Stimulated activated CD8-positive, alpha-beta memory T cell treated with anti-CD3 and anti-CD28 coated beads, Interleukin-4, amount 100 ng/mL, for 4 hours (primary cell): ENCODE results near the gene ATP5MC2.
"Not testable (repeated sequence)": the region's sequence is repeated elsewhere in the genome, so short reads cannot be mapped to it uniquely, and the experiment has no call there.

Experiments used
- DNase-seq, 2 donors: peaks; one replicate each; pipeline ENCODE4 v3.0.0-alpha.2; 2020; ENCODE audit warnings: low read depth in 2 of 2, low spot score in 1 of 2

ATP5MC2 gene

DNA sequence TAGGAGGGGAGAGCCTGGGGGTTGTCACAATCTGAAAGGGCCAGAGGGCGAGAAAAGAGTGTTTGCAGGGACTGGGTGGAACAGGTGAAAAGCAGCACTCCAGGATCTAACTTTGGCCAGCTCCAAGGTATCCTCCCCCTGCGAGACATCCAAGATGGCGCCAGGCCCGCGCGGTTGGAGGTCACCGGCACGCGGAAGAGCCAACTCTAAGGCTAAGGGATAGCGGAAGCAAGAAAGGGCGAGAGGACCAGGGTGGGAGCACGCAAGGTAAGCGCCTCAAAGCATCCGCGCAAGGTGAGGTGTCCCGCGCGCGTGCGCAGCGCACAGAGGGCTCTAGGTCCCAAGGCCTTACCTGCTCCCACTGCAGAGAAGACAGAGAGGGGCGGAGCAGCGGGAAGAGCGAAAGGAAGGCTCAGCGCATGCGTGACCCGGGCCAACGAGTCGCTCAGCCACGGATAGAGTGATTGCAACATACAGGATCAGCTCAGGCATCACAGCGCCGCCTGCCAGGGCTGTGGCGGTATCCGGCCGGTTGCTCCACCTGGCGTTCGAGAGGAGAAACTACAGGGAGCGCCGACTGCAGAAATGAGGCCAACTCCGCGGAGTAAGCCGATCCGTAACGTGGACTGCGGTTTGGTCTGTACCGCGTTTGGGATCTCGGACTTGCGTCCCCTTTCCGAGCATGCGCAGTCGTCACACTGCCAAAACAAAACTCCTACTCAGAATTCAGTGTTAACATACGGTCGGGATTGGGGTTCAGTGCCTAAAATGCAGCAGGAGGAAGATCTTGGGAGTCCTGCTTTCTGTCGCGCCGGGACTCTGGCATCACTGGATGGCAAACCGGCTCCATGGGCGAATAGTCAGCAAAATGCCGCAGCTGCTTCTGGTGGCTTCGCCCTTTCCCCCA, at the start of gene ATP5MC2:
Gene ATP5MC2 (minus strand): TSS at position 383 of the 907 bp plus-strand sequence. CDS start 3,469 bp downstream, outside the sequence.
- peak; percentile 92 to 95 for DNase-seq

DNA sequence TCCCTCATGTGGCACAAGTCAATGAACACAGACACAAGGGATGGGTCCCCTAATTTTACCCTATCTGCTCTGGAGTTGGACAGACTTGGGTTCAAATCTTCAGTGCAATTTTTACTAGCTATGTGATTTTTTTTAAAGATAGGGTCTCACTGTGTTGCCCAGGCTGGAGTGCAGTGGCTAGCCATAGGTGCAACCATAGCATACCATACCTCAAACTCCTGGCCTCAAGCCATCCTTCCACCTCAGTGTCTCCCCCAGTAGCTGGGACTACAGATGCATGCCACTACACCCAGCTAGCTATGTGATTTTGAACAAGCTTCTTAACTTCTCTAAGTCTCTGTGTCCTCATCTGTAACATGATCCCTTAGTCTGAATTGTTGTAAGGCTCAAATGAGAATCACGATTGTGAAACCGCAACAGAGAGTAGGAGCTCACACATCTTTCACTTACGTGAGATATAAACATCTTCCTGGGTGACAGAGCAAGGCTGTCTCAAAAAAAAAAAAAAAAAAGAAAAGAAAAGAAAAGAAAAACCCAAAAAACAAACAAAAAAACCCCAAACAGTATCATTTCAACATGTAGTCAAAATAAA, 46.7 kb upstream of the ATP5MC2 start:
- no peak for DNase-seq

DNA sequence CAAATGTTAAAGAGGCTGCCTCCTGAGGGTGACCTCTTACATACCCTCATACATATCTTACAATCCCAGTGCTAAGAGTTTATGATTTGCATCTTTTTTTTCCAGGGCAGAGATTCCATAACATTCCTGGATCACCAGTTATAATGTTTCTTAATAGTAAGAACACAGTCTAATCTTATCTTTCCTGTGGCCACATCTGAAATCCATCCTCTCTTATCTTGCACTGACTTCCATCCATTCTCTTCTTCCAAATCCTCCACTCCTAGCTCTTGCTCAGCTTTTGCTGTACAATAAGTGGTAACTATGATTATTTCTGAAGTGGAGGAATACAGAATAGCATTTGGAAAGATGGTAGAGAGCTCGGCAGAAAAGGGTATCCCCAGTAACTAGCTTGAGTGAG, 45.1 kb upstream of the ATP5MC2 start:
- DNase-seq, result no peak

DNA sequence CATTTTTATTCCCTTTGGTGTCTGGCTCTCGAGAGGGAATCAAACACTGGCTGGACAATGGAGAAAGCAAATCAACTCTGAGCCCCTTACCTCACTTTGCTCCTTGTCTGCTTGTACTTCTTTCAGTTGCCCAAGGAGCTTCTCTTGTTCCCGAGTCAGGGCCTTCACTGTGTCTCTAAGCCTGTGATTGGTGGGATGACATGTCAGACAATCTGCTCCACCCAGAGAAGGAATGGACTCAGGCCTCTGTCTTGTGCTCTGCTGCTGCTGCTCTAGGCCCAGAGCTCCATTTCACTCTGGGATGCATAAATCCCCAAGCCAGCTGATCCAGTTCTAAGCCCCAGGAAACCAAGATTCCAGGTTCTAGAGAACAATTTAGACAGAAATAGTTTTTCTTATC, 43.8 kb upstream of the ATP5MC2 start:
- no peak for DNase-seq

DNA sequence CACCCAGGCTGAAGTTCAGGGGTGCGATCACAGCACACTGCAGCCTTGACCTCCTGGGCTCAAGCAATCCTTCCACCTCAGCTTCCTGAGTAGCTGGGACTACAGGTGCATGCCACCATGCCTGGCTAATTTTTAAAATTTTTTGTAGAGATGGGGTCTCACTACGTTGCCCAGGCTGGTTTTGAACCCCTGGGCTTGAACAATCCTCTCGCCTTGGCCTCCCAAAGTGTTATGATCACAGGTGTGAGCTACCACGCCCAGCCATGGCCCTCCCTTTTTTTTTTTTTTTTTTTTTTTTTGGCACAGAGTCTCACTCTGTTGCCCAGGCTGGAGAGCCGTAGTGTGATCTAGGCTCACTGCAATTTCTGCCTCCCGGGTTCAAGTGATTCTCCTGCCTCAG, 42.7 kb upstream of the ATP5MC2 start:
- not testable (repeated sequence) for DNase-seq

DNA sequence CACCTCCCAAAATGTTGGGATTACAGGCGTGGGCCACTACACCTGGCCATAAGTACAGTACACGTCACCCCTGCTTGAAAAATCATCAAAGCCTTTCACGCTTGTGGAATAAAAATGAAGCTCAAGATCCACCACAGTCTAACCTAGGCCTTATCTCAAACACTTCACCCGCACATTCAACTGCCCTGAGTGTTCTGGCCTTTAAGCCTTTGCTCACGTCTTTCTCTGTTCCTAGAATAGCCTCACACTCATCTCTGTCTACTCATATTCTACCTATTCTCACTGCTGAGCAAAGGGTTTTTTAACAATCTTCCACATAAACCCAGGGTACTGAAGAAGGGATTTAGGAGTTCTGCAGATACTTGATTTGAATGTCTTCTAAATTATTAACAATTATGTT, 41.4 kb upstream of the ATP5MC2 start:
- DNase-seq, result no peak

DNA sequence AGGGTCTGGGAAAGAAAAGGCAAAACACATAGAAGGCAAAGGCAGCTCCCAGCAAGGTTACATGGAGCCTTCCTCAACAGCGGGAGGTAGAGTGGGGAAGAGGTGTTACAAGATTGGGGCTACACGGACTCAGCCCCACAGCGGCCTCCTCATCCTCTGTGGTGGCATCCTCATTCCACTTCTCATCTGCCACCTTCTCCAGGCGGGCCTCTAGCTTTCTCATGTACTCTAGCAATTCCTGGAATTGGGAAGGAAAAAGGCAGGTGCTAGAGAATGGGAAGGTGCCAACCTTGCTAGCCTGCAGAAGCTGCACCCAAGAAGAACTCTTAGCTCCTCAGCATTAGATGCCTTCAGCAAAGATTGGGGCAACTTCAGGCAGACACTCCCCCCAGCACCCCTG, 38.1 kb upstream of the ATP5MC2 start:
- DNase-seq, result no peak

DNA sequence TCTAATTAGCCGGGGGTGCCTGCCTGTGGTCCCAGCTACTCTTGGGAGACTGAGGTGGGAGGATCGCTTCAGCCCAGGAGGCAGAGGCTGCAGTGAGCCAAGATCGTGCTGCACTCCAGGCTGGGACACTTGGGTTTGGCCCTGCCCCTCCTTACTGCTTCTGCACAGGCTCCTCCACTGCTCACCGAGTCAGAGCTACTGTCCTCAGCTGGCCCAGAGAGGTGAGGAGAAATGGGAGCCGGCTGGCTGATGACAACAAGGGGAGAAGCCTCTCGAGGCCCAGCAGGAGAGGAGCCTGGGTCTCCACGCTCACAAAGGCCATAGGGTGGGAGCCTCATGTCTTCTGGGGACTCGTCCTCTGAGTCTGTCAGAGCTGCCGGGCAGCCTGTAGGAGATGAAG, 37.6 kb upstream of the ATP5MC2 start:
- no peak for DNase-seq

DNA sequence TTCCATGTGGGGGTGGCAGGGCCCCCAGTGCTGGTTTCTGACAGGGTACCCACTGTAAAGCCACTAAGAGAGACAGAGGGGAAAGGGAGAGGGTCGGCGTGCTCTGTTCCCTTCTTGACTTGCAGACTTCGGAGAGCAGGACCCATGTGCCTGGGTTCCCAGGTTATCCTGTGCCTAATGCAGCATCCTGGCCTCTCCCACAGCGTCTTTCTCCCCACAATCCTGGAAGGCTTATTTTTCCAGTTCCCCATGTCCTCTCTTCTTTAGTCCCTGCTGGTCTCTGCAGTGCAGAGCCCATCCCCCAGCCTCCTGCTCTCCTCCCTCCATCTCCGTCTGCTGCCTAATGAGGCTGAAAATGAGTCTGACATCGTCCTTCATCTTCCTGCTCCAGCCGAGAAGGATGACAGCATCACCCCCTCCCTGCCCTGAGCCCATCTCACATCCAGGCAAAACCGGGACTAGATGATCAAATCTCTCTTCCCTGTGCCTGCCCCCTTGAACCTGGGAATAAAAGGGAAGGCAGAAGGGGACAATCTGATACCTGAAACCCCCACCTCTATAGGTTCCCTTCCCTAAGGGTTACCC, 36.3 kb upstream of the ATP5MC2 start:
- no peak for DNase-seq

DNA sequence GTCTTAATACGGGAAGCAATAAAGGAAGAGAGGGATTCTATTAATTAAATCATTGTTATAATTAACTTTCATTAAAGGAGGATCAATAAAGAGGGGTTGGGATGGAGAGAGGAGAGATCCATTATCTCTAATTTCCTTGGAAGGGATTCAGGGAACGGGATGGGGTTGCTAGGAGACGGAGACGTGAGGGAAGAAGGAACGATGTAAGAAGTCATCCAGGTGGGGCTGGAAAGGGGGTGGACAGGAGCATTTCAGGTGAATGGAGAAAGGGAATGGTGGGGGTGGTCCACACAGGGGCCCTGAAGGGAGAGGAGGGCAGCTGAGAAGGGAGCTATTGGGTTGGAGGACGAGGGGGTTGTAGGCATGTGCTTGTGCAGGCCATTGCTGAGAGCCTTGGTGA, 34.2 kb upstream of the ATP5MC2 start:
- DNase-seq, result no peak

DNA sequence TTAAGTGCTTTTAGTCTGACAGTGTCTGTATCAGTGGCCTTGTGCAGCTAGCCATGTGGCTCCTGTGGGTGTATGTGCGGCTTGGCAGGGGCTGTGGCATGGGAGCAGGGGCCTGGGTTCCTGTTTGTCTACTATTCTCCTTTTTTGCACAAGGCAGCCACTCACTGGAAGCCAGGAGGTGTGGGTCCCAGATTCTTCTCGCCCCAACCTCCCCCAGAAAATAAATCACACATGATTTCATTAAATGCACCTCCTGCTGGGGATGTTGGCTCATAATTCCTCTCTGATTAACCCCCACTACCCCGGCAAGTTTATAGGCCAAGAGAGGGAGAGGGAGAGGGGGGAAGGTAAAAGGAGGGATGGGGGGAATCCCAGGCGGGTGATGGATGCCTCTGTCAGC, 33.8 kb upstream of the ATP5MC2 start:
- DNase-seq, result no peak

DNA sequence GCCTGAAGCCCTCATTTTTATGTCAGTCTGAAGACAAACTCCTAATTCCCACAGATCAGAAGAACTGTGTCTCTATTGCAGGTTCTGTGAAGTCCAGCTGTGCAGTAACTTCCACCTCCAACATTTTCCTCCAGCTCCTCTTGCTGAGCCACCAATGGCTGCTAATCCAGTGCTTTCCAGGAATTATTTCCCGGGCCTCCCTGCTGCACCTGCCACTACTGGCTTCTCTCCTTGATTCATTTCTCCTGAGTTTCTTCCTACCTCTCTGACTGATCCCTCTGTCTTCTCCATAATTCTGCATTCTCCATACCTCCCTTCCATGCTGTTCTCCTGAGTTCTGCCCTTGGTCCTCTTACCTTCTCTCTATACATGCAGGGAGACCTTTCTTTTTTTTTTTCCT, 30.2 kb upstream of the ATP5MC2 start:
- no peak for DNase-seq

DNA sequence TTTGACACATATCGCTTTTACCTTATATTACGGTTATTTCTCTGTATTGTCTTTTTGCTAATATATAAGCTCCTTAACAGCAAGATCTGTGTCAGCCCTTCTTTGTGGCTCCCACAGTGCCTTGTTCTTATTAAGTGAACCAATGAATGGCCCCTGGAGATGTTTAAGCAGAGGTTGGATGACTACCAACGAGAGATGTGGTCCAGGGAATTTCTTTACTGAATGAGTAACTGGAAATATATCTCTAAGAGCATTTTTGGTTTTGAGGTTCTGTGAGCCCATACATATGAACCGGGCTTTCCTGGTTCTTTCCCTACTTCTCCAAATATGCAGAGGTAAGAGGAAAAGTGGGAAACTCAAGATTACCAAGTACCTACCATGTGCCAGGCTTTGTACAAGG, 27.9 kb upstream of the ATP5MC2 start:
- DNase-seq, result no peak

DNA sequence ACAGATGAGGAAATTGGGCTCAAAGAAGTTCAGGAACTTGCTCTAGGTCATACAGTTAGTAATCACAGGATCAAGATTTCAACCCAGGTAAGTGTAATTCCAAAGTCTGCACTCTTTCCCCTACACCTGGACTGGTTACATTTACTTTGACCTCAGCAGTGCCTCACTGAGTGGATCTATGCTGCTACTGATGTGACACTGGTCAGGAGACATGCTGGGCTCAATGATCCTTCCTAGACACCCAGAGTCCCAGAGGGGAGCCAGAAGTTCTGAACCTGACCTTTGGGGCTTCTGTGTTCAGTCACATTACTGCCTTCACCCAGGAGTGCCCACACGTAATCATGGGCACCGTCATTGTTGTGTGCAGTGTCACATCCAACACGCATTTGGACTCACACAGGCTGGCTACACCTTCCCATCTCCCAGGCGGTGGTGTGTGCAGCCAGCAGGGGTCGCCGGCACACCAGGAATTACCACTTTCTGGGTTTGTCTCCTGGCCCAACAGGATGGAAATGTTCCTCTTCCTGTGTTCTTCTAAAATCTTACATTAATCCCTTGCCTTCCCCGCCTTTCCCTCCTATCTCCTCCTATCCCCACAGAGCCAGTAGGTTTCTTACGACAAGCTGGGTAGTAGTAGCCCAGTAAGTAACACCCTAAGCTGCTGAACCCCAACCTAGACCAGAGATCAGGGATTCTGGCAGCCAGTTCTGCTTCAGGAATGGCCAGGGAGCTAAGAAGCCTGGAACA, 25.8 kb upstream of the ATP5MC2 start:
- peak; percentile 50 to 59 for DNase-seq

DNA sequence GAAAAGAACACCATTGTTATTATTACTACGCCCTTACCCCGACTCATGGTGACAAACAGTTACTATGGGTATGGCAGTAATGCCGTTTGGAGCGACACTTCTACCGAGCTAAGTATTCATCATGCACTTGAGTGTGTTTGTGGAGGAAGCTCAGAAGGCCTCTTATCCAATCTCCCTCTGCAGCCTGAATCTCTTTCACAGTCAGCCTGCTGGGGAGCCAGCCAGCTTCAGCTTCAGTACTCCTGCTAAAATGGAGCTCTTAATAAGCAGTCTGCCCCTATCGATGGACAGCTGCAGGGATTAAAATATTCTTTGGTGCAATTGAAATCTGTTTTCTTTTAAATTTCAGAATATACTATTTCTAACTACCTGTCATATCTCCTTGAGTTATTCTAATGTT, 24.7 kb upstream of the ATP5MC2 start:
- no peak for DNase-seq

DNA sequence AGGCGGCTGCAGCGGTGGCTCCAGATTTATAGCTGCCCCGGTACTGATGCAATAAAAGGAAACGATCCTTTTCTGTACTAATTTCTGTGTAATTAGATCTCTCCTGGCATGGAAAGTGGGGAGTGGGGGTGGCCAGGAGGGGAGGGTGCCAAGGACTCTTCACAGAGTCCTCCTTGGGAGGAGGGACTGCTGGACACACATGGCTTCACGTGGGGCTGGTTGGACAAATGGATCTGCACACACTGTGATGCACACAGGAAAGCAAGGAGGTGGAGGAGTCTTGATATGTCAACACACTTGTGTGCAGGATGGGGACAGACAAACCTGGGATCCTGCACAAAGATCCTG, 23.8 kb upstream of the ATP5MC2 start:
- DNase-seq, result no peak

DNA sequence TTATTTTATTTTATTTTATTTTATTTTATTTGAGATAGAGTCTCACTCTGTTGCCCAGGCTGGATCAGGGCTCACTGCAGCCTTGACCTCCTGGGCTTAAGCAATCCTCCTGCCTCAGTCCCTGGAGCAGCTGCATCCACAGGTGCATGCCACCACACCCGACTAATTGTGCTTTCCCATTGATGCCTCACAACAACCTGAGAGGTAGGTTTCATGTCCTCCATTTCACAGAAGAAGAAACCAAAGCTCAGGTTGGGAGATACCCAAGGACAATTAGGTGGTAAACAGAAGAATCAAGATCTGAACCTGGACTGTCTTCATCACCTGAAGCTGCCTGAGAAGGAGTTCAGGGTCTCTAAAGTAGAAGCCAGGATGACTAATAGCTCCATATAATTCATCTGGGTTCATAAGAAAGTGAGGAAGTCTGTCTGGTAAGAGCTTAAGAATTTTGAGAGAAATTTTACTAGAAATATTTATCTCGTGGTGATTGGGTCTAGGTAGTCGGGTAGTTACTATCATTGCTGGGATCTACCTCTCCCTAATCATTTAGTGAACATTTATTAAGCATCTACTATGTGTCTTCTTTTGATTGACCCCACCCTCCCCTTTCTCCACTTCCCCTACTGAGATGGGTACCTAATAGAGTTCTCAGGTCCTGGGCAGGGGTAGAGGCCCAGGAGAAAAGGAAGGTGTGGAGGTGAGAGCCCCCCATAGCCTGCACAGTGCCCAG, 23.2 kb upstream of the ATP5MC2 start:
- DNase-seq, result no peak

DNA sequence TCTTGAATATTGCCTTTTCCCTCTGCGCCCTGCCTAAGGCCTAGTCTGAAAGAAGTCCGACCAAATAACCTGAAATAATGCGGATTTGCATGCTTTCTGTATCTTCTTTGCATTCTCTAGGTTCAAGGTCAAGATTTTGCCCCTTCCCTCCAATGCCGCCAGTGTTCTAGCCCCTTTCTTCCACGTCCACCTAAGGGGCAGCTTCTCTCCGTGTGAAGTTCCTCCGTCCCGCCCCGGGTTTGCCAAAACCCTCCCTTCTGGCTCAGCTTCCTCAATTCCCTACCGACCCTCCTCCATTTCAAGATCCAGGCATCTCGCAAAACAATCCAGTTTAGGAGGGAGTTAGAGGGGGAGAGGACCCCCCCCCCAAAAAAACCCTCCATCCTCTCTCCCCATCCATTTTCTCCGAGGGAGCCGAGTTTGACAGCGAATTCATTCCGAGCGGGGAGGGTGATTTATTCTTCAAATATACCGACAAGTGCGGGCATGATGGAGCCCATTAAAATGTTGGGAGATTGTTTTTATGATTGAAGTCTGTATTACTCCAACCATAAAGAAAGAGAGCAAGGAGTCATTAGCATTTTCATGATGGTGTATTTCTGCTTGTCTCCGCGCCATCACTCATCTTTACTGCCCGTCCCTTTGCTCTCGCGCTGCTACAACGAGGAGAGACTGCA, 20.9 kb upstream of the ATP5MC2 start:
- no peak for DNase-seq

DNA sequence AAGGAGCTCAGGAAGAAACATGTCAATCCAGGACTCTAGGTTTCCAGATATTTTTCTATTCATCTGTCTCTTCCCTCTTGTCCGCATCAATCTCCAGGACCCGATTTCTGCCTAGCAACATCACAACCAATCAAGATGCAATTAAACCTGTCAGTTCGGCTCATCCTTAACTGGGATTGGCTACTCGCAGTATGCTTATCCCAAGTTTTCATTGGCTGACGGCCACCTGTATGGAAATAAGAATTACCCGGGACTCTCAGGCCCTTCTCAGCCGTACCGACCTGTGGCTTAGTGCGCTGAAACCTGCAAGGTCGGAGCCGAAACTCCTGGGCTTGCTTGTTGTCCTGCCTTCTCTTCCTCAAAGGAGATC, 20.4 kb upstream of the ATP5MC2 start:
- DNase-seq, result no peak
